Ishikawa (cell line): ENCODE data around the gene PDE4D.

Experiments used
- EP300 ChIP-seq: IDR thresholded peaks from 2 replicates; pipeline ENCODE4 v1.6.1; 2012; ENCODE audit warnings: borderline replicate concordance
- NFIC ChIP-seq: IDR thresholded peaks from 2 replicates; pipeline ENCODE4 v1.6.1; 2012
- REST ChIP-seq: IDR thresholded peaks from 2 replicates; pipeline ENCODE4 v1.6.1; 2012; ENCODE audit warnings: low read depth, mild to moderate bottlenecking
- TAF1 ChIP-seq: IDR thresholded peaks from 2 replicates; pipeline ENCODE4 v1.6.1; 2012; ENCODE audit warnings: low read depth, mild to moderate bottlenecking
- USF1 ChIP-seq: IDR thresholded peaks from 2 replicates; pipeline ENCODE4 v1.6.1; 2012

GRCh38 chr5:58925627-58926540, 967.6 kb downstream of the PDE4D start:
- no peak for TF ChIP-seq NFIC
- no peak for TF ChIP-seq TAF1
- no peak for TF ChIP-seq USF1
- no peak for TF ChIP-seq REST
- no peak for TF ChIP-seq EP300
